Measurements from ENCODE around the gene KRTCAP2.

- TF ChIP-seq CTCF (IDR thresholded peaks at IDR 0.05; ENCODE audit: insufficient read depth, low read length) (no peak), REST (IDR thresholded peaks at IDR 0.05; ENCODE audit: insufficient replicate concordance, low read depth) (no peak), POLR2AphosphoS5 (IDR thresholded peaks at IDR 0.05; ENCODE audit: low read depth) (no peak)
These were observed 14.4 kb upstream of the KRTCAP2 start for GRCh38 chr1:155187456-155187891.

All from HL-60 (cell line).